ENCODE results near the gene DLEC1. TPM values are rescaled to one million over a fixed set of nuclear protein-coding genes. Genes with fewer than 3 reads are reported as not detected.

The DLEC1 gene
- total RNA-seq, 4 donors from 2014 or later: 1.5 to 2.8 (median 1.9) TPM; not detected in 1

GRCh38 chr3:38088126-38089078, 49.4 kb downstream of the DLEC1 start:
- Histone ChIP-seq H3K27ac (no peak overlapping the region), H3K4me3 (no peak overlapping the region), H3K27me3 (no peaks in the 10 kb centered on the region), H3K9me3 (no peaks in the 10 kb centered on the region), H3K36me3 (no peaks in the 10 kb centered on the region), H3K4me1 (no peaks in the 10 kb centered on the region)
- TF ChIP-seq POLR2A (IDR thresholded peaks at IDR 0.05): no peak
- no peak for TF ChIP-seq CTCF (IDR thresholded peaks at IDR 0.05)
- DNase-seq: no peak
- intact Hi-C loops (cut with DNase I; ENCODE audit: low total_unique reads): no loop called here

- Histone ChIP-seq H3K27ac (no peak overlapping the region), H3K4me1 (no peaks in the 10 kb centered on the region), H3K4me3 (no peak overlapping the region), H3K27me3 (no peaks in the 10 kb centered on the region), H3K9me3 (no peaks in the 10 kb centered on the region), H3K36me3 (no peaks in the 10 kb centered on the region)
- TF ChIP-seq POLR2A (IDR thresholded peaks at IDR 0.05) (no peak), CTCF (IDR thresholded peaks at IDR 0.05) (no peak)
- no peak for DNase-seq
- intact Hi-C loops (cut with DNase I; ENCODE audit: low total_unique reads): no loop called here
Measured at GRCh38 chr3:38089163-38089562, 50.2 kb downstream of the DLEC1 start.

GRCh38 chr3:38090453-38090852, 51.4 kb downstream of the DLEC1 start:
- no peak for DNase-seq

GRCh38 chr3:38094999-38095398, 56.0 kb downstream of the DLEC1 start:
- intact Hi-C loops (cut with DNase I; ENCODE audit: low total_unique reads): no loop called here
- no peak for TF ChIP-seq POLR2A (IDR thresholded peaks at IDR 0.05)
- Histone ChIP-seq H3K9me3 (no peaks in the 10 kb centered on the region), H3K4me1 (no peaks in the 10 kb centered on the region), H3K36me3 (no peaks in the 10 kb centered on the region), H3K27ac (no peak overlapping the region), H3K27me3 (no peaks in the 10 kb centered on the region), H3K4me3 (no peak overlapping the region)
- no peak for DNase-seq

More at GRCh38 chr3:38090453-38090852, 51.4 kb downstream of the DLEC1 start:
- intact Hi-C loops (cut with DNase I; ENCODE audit: low total_unique reads): no loop called here
- Histone ChIP-seq H3K27me3 (no peaks in the 10 kb centered on the region), H3K4me3 (no peak overlapping the region), H3K36me3 (no peaks in the 10 kb centered on the region), H3K9me3 (no peaks in the 10 kb centered on the region), H3K27ac (no peak overlapping the region), H3K4me1 (no peaks in the 10 kb centered on the region)
- TF ChIP-seq POLR2A (IDR thresholded peaks at IDR 0.05) (no peak), CTCF (IDR thresholded peaks at IDR 0.05) (no peak)

- H3K9me3 ChIP-seq: no peaks in the 10 kb centered on the region
- H3K4me1 ChIP-seq: no peaks in the 10 kb centered on the region
- H3K4me3 ChIP-seq: no peak overlapping the region
- H3K27ac ChIP-seq: no peak overlapping the region
- no peaks in the 10 kb centered on the region for H3K27me3 ChIP-seq
- TF ChIP-seq POLR2A (IDR thresholded peaks at IDR 0.05) (no peak), CTCF (IDR thresholded peaks at IDR 0.05) (no peak)
- intact Hi-C loops (cut with DNase I; ENCODE audit: low total_unique reads): no loop called here
- no peak for DNase-seq
- no peaks in the 10 kb centered on the region for H3K36me3 ChIP-seq
Measured at GRCh38 chr3:38095669-38096483, 56.9 kb downstream of the DLEC1 start.
